AG08396 (cell line): ENCODE data around the gene SCRN1.
A peak's percentile ranks its signal among the peaks of the same experiment; 100 is the strongest.

ENCODE experiments used
- DNase-seq: peaks from one replicate; pipeline ENCODE4 v3.0.0; 2012; ENCODE audit warnings: low spot score, mixed read lengths

Gene SCRN1

GRCh38 chr7:30003098-30003497, 13.5 kb upstream of the SCRN1 start:
- DNase-seq, result no peak

- DNase-seq, result no peak
These were observed 12.4 kb upstream of the SCRN1 start for GRCh38 chr7:30001998-30002397.

- no peak for DNase-seq
These were observed 8.9 kb upstream of the SCRN1 start for GRCh38 chr7:29998489-29998888.

GRCh38 chr7:29996321-29996720, 6.7 kb upstream of the SCRN1 start:
- DNase-seq, result no peak

- DNase-seq, result no peak
These were observed 6.1 kb upstream of the SCRN1 start for GRCh38 chr7:29995652-29996051.

GRCh38 chr7:29993140-29993539, 3.5 kb upstream of the SCRN1 start:
- DNase-seq, result no peak

- no peak for DNase-seq
These were observed 2.3 kb upstream of the SCRN1 start for GRCh38 chr7:29991937-29992336.

DNA sequence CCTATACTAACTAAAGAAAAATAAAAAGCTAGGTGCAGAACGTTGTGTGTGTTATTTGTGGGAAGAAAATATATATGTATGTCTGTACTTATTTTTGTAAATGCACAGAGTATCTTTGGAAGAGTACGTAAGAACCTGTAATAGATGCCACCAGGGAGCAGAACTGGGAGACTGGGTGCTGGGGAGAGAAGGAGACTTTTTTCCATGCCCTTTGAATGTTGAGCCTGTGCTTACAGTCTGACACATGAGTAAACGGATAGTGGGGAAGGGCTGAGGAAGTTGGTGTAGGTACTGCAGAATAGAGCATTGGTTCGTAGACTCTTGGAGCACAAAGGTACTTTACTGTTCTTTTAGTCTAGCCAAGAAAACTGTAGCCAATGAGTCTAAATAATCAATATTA, 1.3 kb upstream of the SCRN1 start:
- no peak for DNase-seq

DNA sequence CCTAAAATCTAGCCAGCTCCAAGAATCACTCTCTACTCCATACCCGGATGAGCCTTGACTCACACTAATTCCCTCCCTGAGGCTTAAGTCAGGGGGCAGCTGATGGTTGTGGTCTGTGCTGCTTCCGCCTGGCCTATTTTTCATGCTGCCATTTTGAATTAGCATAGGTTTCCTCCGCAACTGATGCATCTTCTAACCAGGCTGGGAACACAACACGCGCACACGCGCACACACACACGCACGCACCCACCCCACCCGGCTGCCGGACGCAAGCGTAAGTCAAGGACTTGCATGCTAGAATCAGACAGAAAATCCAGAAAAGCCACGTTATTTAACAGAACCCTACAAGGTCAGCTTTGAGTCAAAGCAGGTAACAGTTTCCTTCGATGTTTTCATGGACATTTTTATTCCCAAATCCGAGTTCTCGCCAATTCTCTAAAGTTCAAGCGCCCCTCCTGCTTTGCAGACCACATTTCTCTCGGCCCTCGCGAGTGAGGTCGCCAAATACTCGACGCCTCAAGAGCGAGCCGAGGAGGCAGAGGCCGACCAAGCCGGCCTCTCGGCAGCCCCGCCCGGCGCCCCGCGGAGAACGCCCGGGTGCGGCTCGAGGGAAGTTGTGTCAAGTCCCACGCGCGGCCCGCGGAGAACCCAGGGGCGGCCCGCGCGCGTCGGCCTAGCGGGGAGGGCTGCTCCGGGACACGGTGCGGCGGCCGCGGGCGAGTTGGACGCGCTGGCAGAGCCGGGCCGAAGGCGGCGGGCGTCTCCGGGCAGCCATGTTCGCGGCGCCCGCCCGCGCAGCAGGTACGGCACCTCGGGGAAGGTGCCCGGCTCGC, 961 bp downstream of the SCRN1 start:
- peak; percentile 56 for DNase-seq

GRCh38 chr7:29987811-29988317, 1.7 kb downstream of the SCRN1 start:
- DNase-seq, result peak; percentile 82

- peak; percentile 36 for DNase-seq
These were observed 2.5 kb downstream of the SCRN1 start for GRCh38 chr7:29987083-29987482.

DNA sequence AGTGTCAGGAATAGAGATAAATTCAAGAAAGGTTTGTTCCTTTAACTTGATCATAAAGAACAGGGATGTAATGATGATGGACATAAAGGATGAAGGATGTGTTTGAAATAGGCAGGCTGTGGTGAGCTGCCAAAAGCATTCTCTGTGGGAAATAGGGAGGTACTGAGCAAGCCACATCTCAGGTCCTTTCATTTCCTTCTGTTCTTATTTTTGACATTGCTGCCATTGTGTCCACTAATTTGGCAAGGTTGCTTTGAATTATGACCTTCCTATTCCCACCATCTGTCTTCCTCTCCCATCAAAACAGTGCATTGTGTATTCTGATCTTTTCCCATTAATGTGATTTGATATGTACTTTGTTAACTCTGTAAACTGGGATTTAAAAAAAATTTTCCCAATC, 9.4 kb downstream of the SCRN1 start:
- DNase-seq, result no peak

- DNase-seq, result no peak
These were observed 11.5 kb downstream of the SCRN1 start for GRCh38 chr7:29977886-29978651.

- DNase-seq, result no peak
These were observed 12.8 kb downstream of the SCRN1 start for GRCh38 chr7:29976673-29977415.

DNA sequence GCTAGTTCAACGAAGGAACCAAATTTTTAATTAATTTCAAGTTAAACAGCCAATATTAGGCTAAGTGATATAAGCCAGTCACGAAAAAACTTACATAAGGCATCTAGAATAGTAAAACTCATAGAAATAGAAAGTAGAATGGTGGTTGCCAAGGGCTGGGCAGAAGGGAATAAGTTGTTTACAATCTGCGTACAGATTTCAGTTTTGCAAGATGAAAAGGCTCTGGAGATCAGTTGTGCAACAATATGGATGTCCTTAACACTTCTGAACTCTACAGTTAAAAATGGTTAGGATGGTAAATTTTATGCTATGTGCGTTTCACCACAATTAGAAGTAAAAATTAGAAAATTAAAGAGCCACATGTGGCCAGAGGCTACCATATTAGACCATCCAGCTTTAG, 13.3 kb downstream of the SCRN1 start:
- DNase-seq, result no peak

DNA sequence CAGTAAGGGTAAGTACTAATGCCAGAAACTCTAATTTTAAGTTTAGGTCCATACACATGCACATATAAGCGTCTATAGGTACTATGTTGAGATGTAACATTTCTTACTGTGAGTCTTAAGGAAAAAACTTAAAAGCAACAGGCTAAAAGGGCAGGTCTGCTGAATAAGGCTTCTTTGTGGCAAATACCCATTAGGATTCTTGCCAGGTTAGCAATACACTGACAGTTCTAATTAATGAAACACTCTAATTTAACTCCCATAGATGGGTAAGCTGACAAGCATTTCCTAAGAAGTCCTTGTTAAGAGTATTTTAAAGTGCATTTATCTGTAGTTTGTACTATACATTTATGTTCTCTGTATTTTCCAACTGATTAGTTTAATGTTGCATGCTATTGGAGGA, 14.0 kb downstream of the SCRN1 start:
- no peak for DNase-seq

DNA sequence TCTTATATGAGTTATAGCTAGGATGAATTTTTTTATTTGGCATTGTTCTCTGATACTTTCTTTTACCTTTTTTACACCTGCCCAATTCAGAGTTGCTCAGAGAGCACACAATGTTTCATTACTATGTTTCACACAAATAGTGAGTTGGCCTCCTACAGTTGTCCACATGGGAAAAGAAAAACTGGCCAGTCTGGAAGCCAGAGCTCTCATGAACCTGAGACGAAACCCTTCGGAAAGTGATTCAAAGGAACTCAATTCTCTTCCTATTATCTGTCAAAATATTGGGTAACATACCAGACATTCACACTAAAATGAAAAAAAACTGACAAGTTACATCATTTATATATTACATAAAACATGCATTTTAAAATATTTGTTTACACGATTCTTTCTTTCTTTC, 15.3 kb downstream of the SCRN1 start:
- no peak for DNase-seq

DNA sequence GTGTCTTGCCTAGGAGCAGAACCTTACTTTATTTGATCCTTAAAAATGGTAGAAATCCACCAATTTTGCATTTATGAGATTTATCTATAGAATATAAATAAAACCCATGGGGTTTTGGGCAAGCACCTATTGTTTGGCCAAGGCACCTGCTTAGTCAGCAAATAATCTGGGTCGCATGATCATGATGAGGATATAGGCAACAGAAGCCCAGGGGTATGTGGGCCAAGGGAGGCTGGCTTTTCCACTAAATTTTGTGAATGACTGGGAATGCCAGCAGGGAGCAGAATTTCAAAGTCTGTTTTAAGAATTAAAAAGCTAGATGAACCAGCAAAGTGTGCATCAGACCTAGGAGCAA, 17.3 kb downstream of the SCRN1 start:
- no peak for DNase-seq

DNA sequence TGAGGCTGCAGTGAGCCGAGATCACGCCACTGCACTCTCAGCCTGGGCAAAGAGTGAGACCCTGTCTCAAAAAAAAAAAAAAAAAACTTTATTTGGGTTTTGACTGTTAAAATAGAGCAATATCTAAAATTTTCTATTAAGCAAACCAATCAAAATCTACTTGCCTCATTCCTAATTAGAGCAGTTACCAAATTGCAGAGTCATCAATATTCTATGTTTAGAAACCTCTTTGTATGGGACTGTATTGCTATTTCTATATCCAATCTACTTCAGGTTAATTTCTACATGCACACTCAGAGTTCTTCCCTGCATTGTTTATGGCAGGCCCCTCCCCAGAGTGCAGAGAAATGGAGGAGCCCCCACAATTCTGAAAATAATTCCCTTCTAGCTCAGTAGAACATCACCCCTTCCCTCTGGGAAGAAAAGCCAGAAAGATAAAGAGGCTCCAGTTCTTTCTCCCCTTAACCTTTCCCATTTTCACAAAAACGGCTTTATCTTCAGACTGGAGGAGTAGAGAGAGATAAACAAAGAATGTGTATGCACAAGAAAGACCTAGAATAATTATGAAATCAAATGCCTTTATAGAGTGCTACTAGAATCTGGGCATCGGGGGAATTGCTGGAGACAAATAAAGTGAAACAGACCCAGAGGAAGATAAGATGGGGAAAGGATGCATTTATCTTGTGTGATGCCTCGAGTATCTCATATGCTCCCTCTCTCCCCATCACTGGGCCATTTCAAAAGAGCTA, 17.9 kb downstream of the SCRN1 start:
- no peak for DNase-seq

- DNase-seq, result no peak
These were observed 19.4 kb downstream of the SCRN1 start for GRCh38 chr7:29970158-29970557.

GRCh38 chr7:29969738-29970137, 19.9 kb downstream of the SCRN1 start:
- DNase-seq, result no peak
